ENCODE results near the gene WDR43. TPM values are rescaled to one million over a fixed set of nuclear protein-coding genes. Genes with fewer than 3 reads are reported as not detected.

The WDR43 gene
- polyA plus RNA-seq, 1 of the 3 experiments (the other 2 are of a cell fraction) = 35.1 TPM

GRCh38 chr2:28978606-28979005, 84.1 kb downstream of the WDR43 start:
- H3K36me3 ChIP-seq (replicated peaks in 1 of 2; ENCODE audit: control insufficient read depth in 1 of 2, insufficient read depth in 2 of 2, low read length in 1 of 2) = no peaks in the 10 kb centered on the region
- POLR2A ChIA-PET = no interaction called here
- CTCF ChIA-PET = interaction anchor here (1.2 to 1.5 kb wide), 2 partner anchors 20 to 217 kb away, joined by 4 to 5 read pairs; no protein-coding TSS in a partner anchor

More at GRCh38 chr2:28978606-28979005, 84.1 kb downstream of the WDR43 start:
- H4K20me1 ChIP-seq (ENCODE audit: insufficient read depth) = no peaks in the 10 kb centered on the region
- H3F3A ChIP-seq (replicated peaks; ENCODE audit: insufficient read depth) = no peaks in the 10 kb centered on the region
- H3K79me2 ChIP-seq (ENCODE audit: insufficient read depth) = no peaks in the 10 kb centered on the region
- 56% methylated on average over 6 of the region's 6 CpGs for WGBS (ENCODE audit: low lambda C conversion rate)
- no peaks in the 10 kb centered on the region for H3K27me3 ChIP-seq (ENCODE audit: insufficient read depth)
- peaks cover 0 to 15% of the 10 kb centered on the region in 2 experiments; a peak in 1 of 4 replicates for H3K4me1 ChIP-seq (ENCODE audit: control insufficient read depth in 1 of 2, insufficient read depth in 2 of 2, low read depth in 1 of 2, low read length in 1 of 2)
- no peak overlapping the region for H3K4me3 ChIP-seq (ENCODE audit: low read depth in 2 of 2, low read length in 1 of 2)
- no peak for DNase-seq
- no peak overlapping the region for H3K9ac ChIP-seq
- no peaks in the 10 kb centered on the region for H3K9me2 ChIP-seq
- TF ChIP-seq YY1 (IDR thresholded peaks at IDR 0.05; ENCODE audit: low read depth) (no peak), JUND (IDR thresholded peaks at IDR 0.05) (no peak), GATA2 (CRISPR knock-in tag; IDR thresholded peaks at IDR 0.05) (no peak), FOXM1 (IDR thresholded peaks at IDR 0.05; ENCODE audit: low read depth) (no peak), FOSL2 (IDR thresholded peaks at IDR 0.05; ENCODE audit: borderline replicate concordance, low read depth) (no peak), USF1 (IDR thresholded peaks at IDR 0.05; ENCODE audit: borderline replicate concordance, low read depth) (no peak), EZH2phosphoT487 (IDR thresholded peaks at IDR 0.05; ENCODE audit: borderline replicate concordance, low read depth) (no peak), TAF1 (IDR thresholded peaks at IDR 0.05; ENCODE audit: borderline replicate concordance, low read depth, low read length) (no peak), MXI1 (IDR thresholded peaks at IDR 0.05; ENCODE audit: low read depth, low read length) (no peak), NFIC (IDR thresholded peaks at IDR 0.05; ENCODE audit: borderline replicate concordance) (no peak), SMC3 (IDR thresholded peaks at IDR 0.05; ENCODE audit: low read depth, low read length) (no peak), SIN3A (IDR thresholded peaks at IDR 0.05; ENCODE audit: borderline replicate concordance, low read depth, low read length) (no peak), TCF12 (IDR thresholded peaks at IDR 0.05) (no peak), EP300 (IDR thresholded peaks at IDR 0.05; ENCODE audit: borderline replicate concordance in 1 of 2, low read depth in 1 of 2, low read length in 1 of 2) (no peak)
- TF ChIP-seq, protein P1, sequence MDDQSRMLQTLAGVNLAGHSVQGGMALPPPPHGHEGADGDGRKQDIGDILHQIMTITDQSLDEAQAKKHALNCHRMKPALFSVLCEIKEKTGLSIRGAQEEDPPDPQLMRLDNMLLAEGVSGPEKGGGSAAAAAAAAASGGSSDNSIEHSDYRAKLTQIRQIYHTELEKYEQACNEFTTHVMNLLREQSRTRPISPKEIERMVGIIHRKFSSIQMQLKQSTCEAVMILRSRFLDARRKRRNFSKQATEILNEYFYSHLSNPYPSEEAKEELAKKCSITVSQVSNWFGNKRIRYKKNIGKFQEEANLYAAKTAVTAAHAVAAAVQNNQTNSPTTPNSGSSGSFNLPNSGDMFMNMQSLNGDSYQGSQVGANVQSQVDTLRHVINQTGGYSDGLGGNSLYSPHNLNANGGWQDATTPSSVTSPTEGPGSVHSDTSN (IDR thresholded peaks at IDR 0.05) = no peak
- TF ChIP-seq, protein P2, sequence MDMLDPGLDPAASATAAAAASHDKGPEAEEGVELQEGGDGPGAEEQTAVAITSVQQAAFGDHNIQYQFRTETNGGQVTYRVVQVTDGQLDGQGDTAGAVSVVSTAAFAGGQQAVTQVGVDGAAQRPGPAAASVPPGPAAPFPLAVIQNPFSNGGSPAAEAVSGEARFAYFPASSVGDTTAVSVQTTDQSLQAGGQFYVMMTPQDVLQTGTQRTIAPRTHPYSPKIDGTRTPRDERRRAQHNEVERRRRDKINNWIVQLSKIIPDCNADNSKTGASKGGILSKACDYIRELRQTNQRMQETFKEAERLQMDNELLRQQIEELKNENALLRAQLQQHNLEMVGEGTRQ (IDR thresholded peaks at IDR 0.05; ENCODE audit: borderline replicate concordance, low read depth, low read length) = no peak
- TF ChIP-seq, protein P3, sequence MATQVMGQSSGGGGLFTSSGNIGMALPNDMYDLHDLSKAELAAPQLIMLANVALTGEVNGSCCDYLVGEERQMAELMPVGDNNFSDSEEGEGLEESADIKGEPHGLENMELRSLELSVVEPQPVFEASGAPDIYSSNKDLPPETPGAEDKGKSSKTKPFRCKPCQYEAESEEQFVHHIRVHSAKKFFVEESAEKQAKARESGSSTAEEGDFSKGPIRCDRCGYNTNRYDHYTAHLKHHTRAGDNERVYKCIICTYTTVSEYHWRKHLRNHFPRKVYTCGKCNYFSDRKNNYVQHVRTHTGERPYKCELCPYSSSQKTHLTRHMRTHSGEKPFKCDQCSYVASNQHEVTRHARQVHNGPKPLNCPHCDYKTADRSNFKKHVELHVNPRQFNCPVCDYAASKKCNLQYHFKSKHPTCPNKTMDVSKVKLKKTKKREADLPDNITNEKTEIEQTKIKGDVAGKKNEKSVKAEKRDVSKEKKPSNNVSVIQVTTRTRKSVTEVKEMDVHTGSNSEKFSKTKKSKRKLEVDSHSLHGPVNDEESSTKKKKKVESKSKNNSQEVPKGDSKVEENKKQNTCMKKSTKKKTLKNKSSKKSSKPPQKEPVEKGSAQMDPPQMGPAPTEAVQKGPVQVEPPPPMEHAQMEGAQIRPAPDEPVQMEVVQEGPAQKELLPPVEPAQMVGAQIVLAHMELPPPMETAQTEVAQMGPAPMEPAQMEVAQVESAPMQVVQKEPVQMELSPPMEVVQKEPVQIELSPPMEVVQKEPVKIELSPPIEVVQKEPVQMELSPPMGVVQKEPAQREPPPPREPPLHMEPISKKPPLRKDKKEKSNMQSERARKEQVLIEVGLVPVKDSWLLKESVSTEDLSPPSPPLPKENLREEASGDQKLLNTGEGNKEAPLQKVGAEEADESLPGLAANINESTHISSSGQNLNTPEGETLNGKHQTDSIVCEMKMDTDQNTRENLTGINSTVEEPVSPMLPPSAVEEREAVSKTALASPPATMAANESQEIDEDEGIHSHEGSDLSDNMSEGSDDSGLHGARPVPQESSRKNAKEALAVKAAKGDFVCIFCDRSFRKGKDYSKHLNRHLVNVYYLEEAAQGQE (IDR thresholded peaks at IDR 0.05; ENCODE audit: low read depth, low read length) = no peak
- H3K4me2 ChIP-seq = no peak overlapping the region
- H3K27ac ChIP-seq (ENCODE audit: low read depth in 2 of 2, low read length in 1 of 2) = no peak overlapping the region
- no peaks in the 10 kb centered on the region for H3K9me3 ChIP-seq
- H2AFZ ChIP-seq (ENCODE audit: low read depth) = no peak overlapping the region
